Liver (tissue), 9 donors: ENCODE data around the gene MEX3C. TPM values are rescaled to one million over a fixed set of nuclear protein-coding genes. Genes with fewer than 3 reads are reported as not detected.

Experiments
- DNase-seq: peaks from one replicate; pipeline ENCODE4 v3.0.0-alpha.2; 2017; ENCODE audit warnings: low spot score
- H3K27ac ChIP-seq, 2 donors: one replicate each; pipeline ENCODE4 v1.7.0; 2013; ENCODE audit warnings: inconsistent platforms in 2 of 2, low read length in 2 of 2, control low read depth in 1 of 2, low read depth in 1 of 2, mild to moderate bottlenecking in 1 of 2
- H3K27me3 ChIP-seq, 4 donors: one replicate each; pipeline versions ENCODE4 v1.6.1 to v1.7.0; 2013; ENCODE audit warnings: low read length in 3 of 4, inconsistent platforms in 1 of 4, mild to moderate bottlenecking in 1 of 4, moderate library complexity in 1 of 4; ENCODE audit not compliant: control insufficient read depth in 4 of 4, insufficient read depth in 4 of 4
- H3K36me3 ChIP-seq, 4 donors: one replicate each; pipeline versions ENCODE4 v1.6.1 to v1.7.0; 2013; ENCODE audit warnings: low read length in 3 of 4, mild to moderate bottlenecking in 3 of 4, low read depth in 1 of 4, moderate library complexity in 1 of 4; ENCODE audit not compliant: control insufficient read depth in 4 of 4, insufficient read depth in 3 of 4
- H3K4me1 ChIP-seq, 4 donors: one replicate each; pipeline versions ENCODE4 v1.6.1 to v1.7.0; 2013; ENCODE audit warnings: low read length in 3 of 4, mild to moderate bottlenecking in 3 of 4, moderate library complexity in 1 of 4; ENCODE audit not compliant: control insufficient read depth in 4 of 4, insufficient read depth in 4 of 4
- H3K4me3 ChIP-seq, 3 donors: one replicate each; pipeline versions ENCODE4 v1.6.1 to v1.7.0; 2013; ENCODE audit warnings: low read length in 3 of 3, control low read depth in 1 of 3, low read depth in 1 of 3, mild to moderate bottlenecking in 1 of 3
- H3K9ac ChIP-seq, 2 donors: one replicate each; pipeline ENCODE4 v1.7.0; 2013; ENCODE audit warnings: low read length in 2 of 2, mild to moderate bottlenecking in 2 of 2, moderate library complexity in 2 of 2, control low read depth in 1 of 2, low read depth in 1 of 2
- H3K9me3 ChIP-seq, 4 donors: one replicate each; pipeline versions ENCODE4 v1.6.1 to v1.7.0; 2013; ENCODE audit warnings: low read length in 3 of 4; ENCODE audit not compliant: control insufficient read depth in 4 of 4
- ATF3 ChIP-seq: IDR thresholded peaks from 2 replicates; pipeline ENCODE4 v1.6.1; 2016; ENCODE audit warnings: antibody characterized with exemption
- CTCF ChIP-seq: fragments of 150-350 bp; IDR thresholded peaks from 2 replicates; pipeline ENCODE4 v1.5.1; 2017; ENCODE audit warnings: improper control_type of control experiment, low read depth, low read length; ENCODE audit not compliant: missing input control
- EGR1 ChIP-seq, 2 donors: IDR thresholded peaks; 2 replicates each; pipeline ENCODE4 v1.6.1; 2016 to 2018; ENCODE audit warnings: antibody characterized with exemption in 2 of 2, low read depth in 2 of 2
- FOXA1 ChIP-seq: IDR thresholded peaks from 2 replicates; pipeline ENCODE4 v1.6.1; 2016; ENCODE audit warnings: antibody characterized with exemption
- FOXA2 ChIP-seq: IDR thresholded peaks from 2 replicates; pipeline ENCODE4 v1.6.1; 2016; ENCODE audit warnings: antibody characterized with exemption
- GABPA ChIP-seq, 2 donors: IDR thresholded peaks in 1 of 2; conservative IDR thresholded peaks in 1 of 2; 2 replicates each; pipeline ENCODE4 v1.6.1; 2016; ENCODE audit warnings: antibody characterized with exemption in 2 of 2, mild to moderate bottlenecking in 1 of 2, moderate library complexity in 1 of 2
- HNF4A ChIP-seq, 2 donors: conservative IDR thresholded peaks; 2 replicates each; pipeline ENCODE4 v1.6.1; 2016; ENCODE audit warnings: antibody characterized with exemption in 2 of 2, mild to moderate bottlenecking in 2 of 2
- HNF4G ChIP-seq: IDR thresholded peaks from 2 replicates; pipeline ENCODE4 v1.6.1; 2016; ENCODE audit warnings: antibody characterized with exemption
- JUND ChIP-seq, 2 donors: IDR thresholded peaks; 2 replicates each; pipeline ENCODE4 v1.6.1; 2016; ENCODE audit warnings: antibody characterized with exemption in 2 of 2
- REST ChIP-seq: IDR thresholded peaks from 2 replicates; pipeline ENCODE4 v1.6.1; 2016; ENCODE audit warnings: antibody characterized with exemption, mild to moderate bottlenecking
- RXRA ChIP-seq, 2 donors: IDR thresholded peaks; 2 replicates each; pipeline ENCODE4 v1.6.1; 2017 to 2018; ENCODE audit warnings: antibody characterized with exemption in 2 of 2, mild to moderate bottlenecking in 1 of 2
- SP1 ChIP-seq: IDR thresholded peaks from 2 replicates; pipeline ENCODE4 v1.6.1; 2018; ENCODE audit warnings: antibody characterized with exemption, mild to moderate bottlenecking
- TAF1 ChIP-seq: conservative IDR thresholded peaks from 2 replicates; pipeline ENCODE4 v1.6.1; 2016; ENCODE audit warnings: antibody characterized with exemption, mild to moderate bottlenecking
- YY1 ChIP-seq: IDR thresholded peaks from 2 replicates; pipeline ENCODE4 v1.6.1; 2016; ENCODE audit warnings: antibody characterized with exemption, mild to moderate bottlenecking
- WGBS: extraction: QIAGEN DNeasy Blood & Tissue Kit; methylation state at CpG from one replicate; pipeline ENCODE4 v1.1.7; 2013; 5-methylcytosine and 5-hydroxymethylcytosine counted together
- polyA plus RNA-seq, 2 donors: library from polyadenylated mRNA; stranded (reverse) in 1 of 2; unstranded in 1 of 2; fragments of 200-250 nt in 1 of 2; fragments of >200 nt in 1 of 2; fragmentation: Nextera tagmentation in 1 of 2; extraction: Ambion mirVana in 1 of 2; gene quantifications; one replicate each; pipeline versions ENCODE4 v1.2.1 to v1.2.3, GENCODE V29; 2013 to 2015
- total RNA-seq, 2 donors: library from RNA; depleted of rRNA; stranded (reverse); fragments of >200 nt; gene quantifications; one replicate each; pipeline ENCODE4 v1.2.3, GENCODE V29; 2014
- TF ChIP-seq, protein P1 (sequence below): IDR thresholded peaks from 2 replicates; pipeline ENCODE4 v1.6.1; 2016; ENCODE audit warnings: antibody characterized with exemption
- TF ChIP-seq, protein P2 (sequence below): IDR thresholded peaks from 2 replicates; pipeline ENCODE4 v1.6.1; 2016; ENCODE audit warnings: antibody characterized with exemption
- donor health status: healthy.
- donor health status: healthy.
- donor health status: healthy.
- donor health status: healthy.
- donor health status: healthy.

The MEX3C gene
- total and polyA plus RNA-seq, 4 donors: 2.7 to 16.1 (median 8.6) TPM

- H3K9ac ChIP-seq: no peak overlapping the region
- no peaks in the 10 kb centered on the region for H3K36me3 ChIP-seq
- no peaks in the 10 kb centered on the region for H3K4me1 ChIP-seq
- no peaks in the 10 kb centered on the region for H3K9me3 ChIP-seq
- H3K27ac ChIP-seq: no peak overlapping the region
- DNase-seq: no peak
- no peaks in the 10 kb centered on the region for H3K27me3 ChIP-seq
- TF ChIP-seq HNF4A (conservative IDR thresholded peaks at IDR 0.05) (no peak), HNF4G (no peak), REST (no peak), TAF1 (no peak), EGR1 (IDR thresholded peaks at IDR 0.05; ENCODE audit: low read depth in 2 of 2) (no peak), FOXA1 (no peak), YY1 (no peak)
- TF ChIP-seq, protein P1, sequence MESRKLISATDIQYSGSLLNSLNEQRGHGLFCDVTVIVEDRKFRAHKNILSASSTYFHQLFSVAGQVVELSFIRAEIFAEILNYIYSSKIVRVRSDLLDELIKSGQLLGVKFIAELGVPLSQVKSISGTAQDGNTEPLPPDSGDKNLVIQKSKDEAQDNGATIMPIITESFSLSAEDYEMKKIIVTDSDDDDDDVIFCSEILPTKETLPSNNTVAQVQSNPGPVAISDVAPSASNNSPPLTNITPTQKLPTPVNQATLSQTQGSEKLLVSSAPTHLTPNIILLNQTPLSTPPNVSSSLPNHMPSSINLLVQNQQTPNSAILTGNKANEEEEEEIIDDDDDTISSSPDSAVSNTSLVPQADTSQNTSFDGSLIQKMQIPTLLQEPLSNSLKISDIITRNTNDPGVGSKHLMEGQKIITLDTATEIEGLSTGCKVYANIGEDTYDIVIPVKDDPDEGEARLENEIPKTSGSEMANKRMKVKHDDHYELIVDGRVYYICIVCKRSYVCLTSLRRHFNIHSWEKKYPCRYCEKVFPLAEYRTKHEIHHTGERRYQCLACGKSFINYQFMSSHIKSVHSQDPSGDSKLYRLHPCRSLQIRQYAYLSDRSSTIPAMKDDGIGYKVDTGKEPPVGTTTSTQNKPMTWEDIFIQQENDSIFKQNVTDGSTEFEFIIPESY: no peak
- WGBS: 74% methylated on average over 3 of the region's 3 CpGs
- H3K4me3 ChIP-seq: no peak overlapping the region
Observed at GRCh38 chr18:51162617-51163016, 34.9 kb downstream of the MEX3C start.

DNA sequence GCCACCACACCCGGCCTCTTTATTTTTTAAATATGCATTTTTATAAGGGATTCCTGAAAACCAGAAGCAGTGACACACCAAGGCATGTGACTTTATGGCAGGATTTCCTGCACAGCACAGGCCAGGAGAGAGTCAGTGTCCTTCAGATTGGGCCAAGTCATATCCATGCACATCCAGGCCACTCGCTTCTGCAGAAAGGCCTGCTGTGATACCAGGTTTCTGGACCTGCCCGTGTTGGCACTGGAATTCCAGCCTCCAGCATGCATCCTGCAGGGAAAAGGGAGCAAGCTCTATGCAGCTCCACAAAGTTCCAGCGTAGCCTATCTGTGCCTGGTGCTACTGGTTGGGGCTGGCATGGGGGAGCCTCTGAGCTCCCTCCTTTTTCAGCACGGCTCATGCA lies 36.8 kb downstream of the MEX3C start:
- DNase-seq: no peak
- no peak overlapping the region for H3K27ac ChIP-seq
- 91% methylated on average over 5 of the region's 5 CpGs for WGBS

More for the DNA sequence above, 36.8 kb downstream of the MEX3C start:
- Histone ChIP-seq H3K4me3 (no peak overlapping the region), H3K36me3 (no peaks in the 10 kb centered on the region), H3K9ac (no peak overlapping the region), H3K4me1 (no peaks in the 10 kb centered on the region), H3K9me3 (no peaks in the 10 kb centered on the region), H3K27me3 (no peaks in the 10 kb centered on the region)
- TF ChIP-seq JUND (IDR thresholded peaks at IDR 0.05) (no peak), CTCF (no peak), EGR1 (IDR thresholded peaks at IDR 0.05; ENCODE audit: low read depth in 2 of 2) (no peak), SP1 (no peak), YY1 (no peak), HNF4G (no peak), REST (no peak), FOXA1 (no peak), HNF4A (conservative IDR thresholded peaks at IDR 0.05) (no peak), RXRA (IDR thresholded peaks at IDR 0.05) (no peak), GABPA (IDR thresholded peaks at IDR 0.05 in 1 of 2, conservative IDR thresholded peaks at IDR 0.05 in 1 of 2) (no peak), FOXA2 (no peak), ATF3 (no peak)
- TF ChIP-seq, protein P2, sequence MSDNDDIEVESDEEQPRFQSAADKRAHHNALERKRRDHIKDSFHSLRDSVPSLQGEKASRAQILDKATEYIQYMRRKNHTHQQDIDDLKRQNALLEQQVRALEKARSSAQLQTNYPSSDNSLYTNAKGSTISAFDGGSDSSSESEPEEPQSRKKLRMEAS: no peak
- TF ChIP-seq, protein P1: no peak
